KOPT-K1 (cell line): Measurements from ENCODE around the gene CALU.

Source experiments
- H3K27ac ChIP-seq: fragments of 200-600 bp; sonication (generic); 2 replicates; pipeline ENCODE4 v1.5.1; 2016; ENCODE audit warnings: antibody characterized with exemption, mild to moderate bottlenecking, low read depth, low read length; ENCODE audit not compliant: poor library complexity, severe bottlenecking
- H3K36me3 ChIP-seq: fragments of 200-600 bp; sonication (generic); 2 replicates; pipeline ENCODE4 v1.5.1; 2017; ENCODE audit warnings: antibody characterized with exemption, mild to moderate bottlenecking, low read length, moderate library complexity; ENCODE audit not compliant: insufficient read depth
- H3K9me3 ChIP-seq: fragments of 200-600 bp; sonication (generic); 2 replicates; pipeline ENCODE4 v1.5.1; 2017; ENCODE audit warnings: antibody characterized with exemption, low read length, mild to moderate bottlenecking; ENCODE audit not compliant: insufficient read depth, poor library complexity, severe bottlenecking

CALU gene

GRCh38 chr7:128778946-128779345 lies 39.8 kb downstream of the CALU start:
- Histone ChIP-seq H3K9me3 (peaks cover 15% of the 10 kb centered on the region), H3K27ac (no peak overlapping the region), H3K36me3 (peaks cover 17% of the 10 kb centered on the region; the same call in 1 of the 2 replicates)

- Histone ChIP-seq H3K9me3 (peaks cover 15% of the 10 kb centered on the region), H3K27ac (no peak overlapping the region)
Measured at GRCh38 chr7:128781126-128781525, 42.0 kb downstream of the CALU start.

DNA sequence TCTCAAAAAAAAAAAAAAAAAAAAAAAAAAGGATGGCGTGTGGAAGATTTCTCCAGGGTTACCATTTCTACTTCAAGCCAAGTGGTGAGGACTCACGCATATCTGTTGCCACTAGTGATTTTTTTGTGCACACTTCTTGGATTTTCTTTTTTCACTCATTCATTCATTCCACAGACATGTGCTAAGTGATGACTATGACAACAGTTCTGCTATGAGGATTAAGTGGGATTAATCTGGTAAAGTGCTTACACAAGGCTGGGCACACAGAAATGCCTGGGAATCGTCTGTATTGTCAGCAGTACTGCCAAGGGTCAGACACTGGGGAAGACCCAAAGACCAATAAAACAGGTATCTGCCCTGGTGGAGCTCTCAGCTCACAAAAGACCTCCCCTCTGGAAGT lies 42.7 kb downstream of the CALU start:
- peaks cover 15% of the 10 kb centered on the region for H3K9me3 ChIP-seq
- H3K27ac ChIP-seq = no peak overlapping the region
- H3K36me3 ChIP-seq = no peaks in the 10 kb centered on the region

More at GRCh38 chr7:128781126-128781525, 42.0 kb downstream of the CALU start:
- H3K36me3 ChIP-seq = no peaks in the 10 kb centered on the region

GRCh38 chr7:128783143-128783861 lies 44.1 kb downstream of the CALU start:
- Histone ChIP-seq H3K27ac (no peak overlapping the region), H3K9me3 (peaks cover 1% of the 10 kb centered on the region), H3K36me3 (no peaks in the 10 kb centered on the region)

GRCh38 chr7:128785738-128786137 lies 46.6 kb downstream of the CALU start:
- Histone ChIP-seq H3K27ac (no peak overlapping the region), H3K36me3 (no peaks in the 10 kb centered on the region), H3K9me3 (no peaks in the 10 kb centered on the region)

GRCh38 chr7:128788446-128789412 lies 49.6 kb downstream of the CALU start:
- no peak overlapping the region for H3K27ac ChIP-seq
- H3K36me3 ChIP-seq = no peaks in the 10 kb centered on the region

GRCh38 chr7:128790315-128791041 lies 51.3 kb downstream of the CALU start:
- peaks cover 11% of the 10 kb centered on the region; the same call in 1 of the 2 replicates for H3K36me3 ChIP-seq
- no peaks in the 10 kb centered on the region for H3K9me3 ChIP-seq
- H3K27ac ChIP-seq = peak overlapping the region; percentile 51

More at GRCh38 chr7:128788446-128789412, 49.6 kb downstream of the CALU start:
- H3K9me3 ChIP-seq = no peaks in the 10 kb centered on the region

- Histone ChIP-seq H3K36me3 (peaks cover 16% of the 10 kb centered on the region; the same call in 1 of the 2 replicates), H3K9me3 (no peaks in the 10 kb centered on the region), H3K27ac (peak within 1 kb of the TSS; percentile 51)
Measured at GRCh38 chr7:128791121-128791971, 52.2 kb downstream of the CALU start, which contains the start of gene CCDC136. Gene CCDC136, plus strand, starts transcription at chr7:128791968. Its CDS starts 444 bp downstream, at chr7:128792412.

- H3K27ac ChIP-seq = peak overlapping the region; percentile 51
- no peaks in the 10 kb centered on the region for H3K9me3 ChIP-seq
- H3K36me3 ChIP-seq = peaks cover 17% of the 10 kb centered on the region; the same call in 1 of the 2 replicates
Measured at GRCh38 chr7:128791972-128792327, 52.8 kb downstream of the CALU start.

DNA sequence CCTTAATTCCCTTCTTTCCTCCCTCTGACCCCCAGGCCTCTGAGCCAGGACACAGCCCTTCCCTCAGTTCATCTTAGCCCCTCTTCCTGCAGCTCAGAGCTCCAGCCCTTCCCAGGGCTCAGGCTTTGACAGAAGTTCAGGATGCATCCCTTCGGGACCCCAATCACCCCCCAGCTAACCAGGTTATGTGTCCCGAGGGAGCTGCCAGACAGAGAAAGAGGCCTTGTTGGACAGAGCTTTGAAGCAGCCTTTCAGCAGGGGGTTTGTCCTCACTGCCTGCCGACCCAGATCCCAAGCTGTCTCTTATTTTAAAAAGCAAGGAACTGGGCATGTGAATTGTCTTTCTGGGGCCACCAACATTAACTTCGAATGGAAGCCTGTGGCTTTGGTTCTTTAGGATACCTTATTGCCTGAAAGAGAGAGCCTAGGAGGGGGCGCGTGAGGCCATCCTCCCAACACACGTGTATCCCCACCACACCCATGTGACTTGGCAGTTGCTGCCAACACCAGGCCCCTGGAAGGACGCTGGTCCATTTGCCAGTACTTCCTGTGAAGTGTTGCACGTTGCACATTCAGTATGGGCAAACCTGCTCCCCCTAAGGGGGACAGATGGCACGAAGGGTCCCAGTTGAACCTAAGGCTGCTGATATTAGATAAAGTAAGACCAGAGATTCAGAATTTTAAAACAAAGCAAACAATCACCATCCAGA lies 53.5 kb downstream of the CALU start:
- H3K27ac ChIP-seq = no peak overlapping the region
- peaks cover 22% of the 10 kb centered on the region; the same call in 1 of the 2 replicates for H3K36me3 ChIP-seq
- no peaks in the 10 kb centered on the region for H3K9me3 ChIP-seq

DNA sequence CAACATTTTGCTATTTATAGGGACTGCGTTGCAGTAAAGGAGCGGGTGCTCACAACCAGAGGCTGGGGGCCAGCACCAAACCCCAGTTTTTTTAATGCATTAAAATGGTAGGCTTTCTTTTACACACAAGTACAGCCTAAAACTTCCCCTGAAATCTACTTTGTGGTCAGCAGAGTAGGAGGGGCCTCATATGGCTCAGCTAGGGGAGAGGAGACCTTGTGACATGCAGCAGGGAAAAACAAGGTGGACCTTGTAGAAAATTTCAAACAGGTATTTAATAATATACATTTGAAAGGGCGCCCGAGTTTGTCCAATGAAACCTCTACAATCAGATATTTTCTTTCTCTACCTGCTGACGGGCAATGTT lies 54.0 kb downstream of the CALU start:
- Histone ChIP-seq H3K36me3 (peaks cover 22% of the 10 kb centered on the region; the same call in 1 of the 2 replicates), H3K27ac (no peak overlapping the region), H3K9me3 (no peaks in the 10 kb centered on the region)

DNA sequence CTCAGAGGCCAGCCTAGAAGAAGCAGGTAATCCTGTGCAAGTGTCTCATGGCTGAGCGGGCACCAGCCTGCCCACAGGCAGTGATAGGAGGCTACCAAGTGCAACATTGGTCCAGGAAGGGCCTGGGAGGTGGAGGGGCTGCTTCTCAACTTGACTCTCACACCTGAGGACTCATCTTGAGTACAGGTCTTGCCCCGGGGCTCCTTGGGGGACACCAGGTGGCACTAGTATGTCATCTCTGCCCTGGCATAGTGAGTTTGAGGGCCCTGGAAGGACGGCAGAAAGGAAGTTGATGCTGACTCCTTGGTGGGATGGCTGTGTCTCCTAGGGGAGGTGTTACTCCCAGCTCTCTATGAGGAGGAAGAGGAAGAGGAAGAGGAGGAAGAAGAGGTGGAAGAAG lies 54.9 kb downstream of the CALU start:
- H3K27ac ChIP-seq = no peak overlapping the region
- no peaks in the 10 kb centered on the region for H3K9me3 ChIP-seq

GRCh38 chr7:128794436-128794835 lies 55.3 kb downstream of the CALU start:
- H3K9me3 ChIP-seq = no peaks in the 10 kb centered on the region
- H3K36me3 ChIP-seq = peaks cover 22% of the 10 kb centered on the region; the same call in 1 of the 2 replicates
- no peak overlapping the region for H3K27ac ChIP-seq

More for the DNA sequence above, 54.9 kb downstream of the CALU start:
- peaks cover 22% of the 10 kb centered on the region; the same call in 1 of the 2 replicates for H3K36me3 ChIP-seq
